ENCODE results near the gene XCL1. TPM values are rescaled to one million over a fixed set of nuclear protein-coding genes. Genes with fewer than 3 reads are reported as not detected.

Gene XCL1
- total and polyA plus RNA-seq, 2 donors (not counting 3 experiments of a cell fraction or from before 2014, with no cell fraction given) = not detected

- no TSS peak for BruUV-seq (replicated peaks)
Observed at GRCh38 chr1:168626326-168626725, 49.9 kb downstream of the XCL1 start.

More at GRCh38 chr1:168626326-168626725, 49.9 kb downstream of the XCL1 start:
- no peak for DNase-seq (ENCODE audit: low read depth, low spot score)
- no peaks in the 10 kb centered on the region for H3K36me3 ChIP-seq (ENCODE audit: control insufficient read depth in 2 of 2, extremely low read depth in 1 of 2, insufficient read depth in 2 of 2, low read length in 2 of 2)
- no peaks in the 10 kb centered on the region for H3K9me3 ChIP-seq (replicated peaks; ENCODE audit: control insufficient read depth, insufficient read depth, low read length)
- H2AFZ ChIP-seq (ENCODE audit: low read depth, low read length) = no peak overlapping the region
- ChIA-PET POLR2A (no interaction called here), CTCF (interaction anchor here (0.6 to 2.4 kb wide), 2 partner anchors 11 to 18 kb away, joined by 3 to 7 read pairs; no protein-coding TSS in a partner anchor)
- H3K9ac ChIP-seq (replicated peaks; ENCODE audit: extremely low read depth, insufficient read depth, low read length) = no peak overlapping the region
- H3K9me1 ChIP-seq (replicated peaks; ENCODE audit: control insufficient read depth, extremely low read depth, insufficient read depth, low read length) = no peaks in the 10 kb centered on the region
- H4K20me1 ChIP-seq (replicated peaks; ENCODE audit: control insufficient read depth, extremely low read depth, insufficient read depth, low read length) = no peaks in the 10 kb centered on the region
- no peaks in the 10 kb centered on the region for H3K79me2 ChIP-seq (ENCODE audit: control insufficient read depth, insufficient read depth, low read length)
- dilution Hi-C loops (cut with MboI; ENCODE audit: extremely low pct_ligation_motif_present, low sequenced_read_pairs) = no loop called here
- TF ChIP-seq CTCF (IDR thresholded peaks at IDR 0.05; ENCODE audit: extremely low read depth in 1 of 2, insufficient read depth in 1 of 2, low read depth in 1 of 2, low read length in 2 of 2) = no peak
- no peak for TF ChIP-seq JUN (IDR thresholded peaks at IDR 0.05; ENCODE audit: borderline replicate concordance, insufficient read depth, insufficient read length, low read depth)
- TF ChIP-seq FOS (IDR thresholded peaks at IDR 0.05; ENCODE audit: borderline replicate concordance, insufficient read depth, low read length) = no peak
- no peak for TF ChIP-seq GATA2 (IDR thresholded peaks at IDR 0.05; ENCODE audit: insufficient read depth, insufficient read length, low read depth, low read length)
- TF ChIP-seq POLR2AphosphoS5 (IDR thresholded peaks at IDR 0.05; ENCODE audit: insufficient read depth, low read depth, low read length) = no peak
- TF ChIP-seq MYC (IDR thresholded peaks at IDR 0.05; ENCODE audit: low read depth, low read length) = no peak
- no peak for TF ChIP-seq MAX (IDR thresholded peaks at IDR 0.05; ENCODE audit: insufficient read depth, insufficient read length)
- no peak for TF ChIP-seq POLR2A (IDR thresholded peaks at IDR 0.05; ENCODE audit: low read depth, low read length)
- TF ChIP-seq EZH2 (IDR thresholded peaks at IDR 0.05; ENCODE audit: borderline replicate concordance, low read depth, low read length, severe bottlenecking) = no peak
- no peak overlapping the region for H3K27ac ChIP-seq (ENCODE audit: insufficient read depth, low read depth, low read length)
- H3K27me3 ChIP-seq (ENCODE audit: control insufficient read depth in 2 of 2, insufficient read depth in 2 of 2, low read length in 2 of 2) = no peaks in the 10 kb centered on the region
- intact Hi-C loops (cut with micrococcal nuclease) = no loop called here
- FAIRE-seq = no peak
- H3K4me1 ChIP-seq (ENCODE audit: control insufficient read depth, extremely low read depth, insufficient read depth, low read length) = no peaks in the 10 kb centered on the region
- no peak overlapping the region for H3K4me2 ChIP-seq (ENCODE audit: insufficient read depth, low read length)
- H3K4me3 ChIP-seq (replicated peaks in 1 of 3; ENCODE audit: insufficient read depth in 1 of 3, low read depth in 1 of 3, low read length in 3 of 3) = no peak overlapping the region

All from endothelial cell of umbilical vein (primary cell).